ENCODE results near the gene MRPL38.

The MRPL38 gene

GRCh38 chr17:75940727-75941441 lies 36.2 kb upstream of the MRPL38 start, which contains the start of gene FBF1 (continued):
- 0 out of 2 replicates have a peak, but pooled peaks have one; percentile 39 for TF ChIP-seq TSHZ1 (tag by site-specific recombination; IDR thresholded peaks at IDR 0.05; ENCODE audit: borderline replicate concordance)
- peak; percentile 94 for TF ChIP-seq GLIS2 (tag by site-specific recombination; IDR thresholded peaks at IDR 0.05)
- TF ChIP-seq ZNF169 (tag by site-specific recombination; IDR thresholded peaks at IDR 0.05) = no peak
- peak; percentile 9; the same call in 1 of the 2 replicates for TF ChIP-seq PRDM2 (tag by site-specific recombination; IDR thresholded peaks at IDR 0.05; ENCODE audit: borderline replicate concordance)
- TF ChIP-seq ZNF513 (tag by site-specific recombination; IDR thresholded peaks at IDR 0.05) = no peak
- TF ChIP-seq ZNF785 (tag by site-specific recombination; IDR thresholded peaks at IDR 0.05) = no peak
- TF ChIP-seq ZNF837 (tag by site-specific recombination; IDR thresholded peaks at IDR 0.05) = no peak
- peak; percentile 77 for TF ChIP-seq SP2 (tag by site-specific recombination; IDR thresholded peaks at IDR 0.05)
- no peak for TF ChIP-seq FEZF1 (tag by site-specific recombination; IDR thresholded peaks at IDR 0.05)
- 0 out of 2 replicates have a peak, but pooled peaks have one; percentile 47 for TF ChIP-seq ZNF645 (tag by site-specific recombination; IDR thresholded peaks at IDR 0.05)
- TF ChIP-seq MYNN (tag by site-specific recombination; IDR thresholded peaks at IDR 0.05; ENCODE audit: borderline replicate concordance) = peak; percentile 81
- no peak for TF ChIP-seq BCL6B (tag by site-specific recombination; IDR thresholded peaks at IDR 0.05)
- peak; percentile 91; the same call in 1 of the 2 replicates for TF ChIP-seq ZNF2 (tag by site-specific recombination; IDR thresholded peaks at IDR 0.05)
- peak; percentile 39; the same call in 1 of the 2 replicates for TF ChIP-seq ZNF692 (tag by site-specific recombination; IDR thresholded peaks at IDR 0.05)
- TF ChIP-seq ZBTB7A (tag by site-specific recombination; IDR thresholded peaks at IDR 0.05; ENCODE audit: low read depth) = peak; percentile 88; the same call in 1 of the 2 replicates
- TF ChIP-seq REPIN1 (tag by site-specific recombination; IDR thresholded peaks at IDR 0.05; ENCODE audit: low read depth) = 0 out of 2 replicates have a peak, but pooled peaks have one; percentile 27
- peak; percentile 96 for TF ChIP-seq ZBTB48 (tag by site-specific recombination; IDR thresholded peaks at IDR 0.05)
- TF ChIP-seq KLF1 (tag by site-specific recombination; IDR thresholded peaks at IDR 0.05) = peak; percentile 21
- TF ChIP-seq ZFP69B (tag by site-specific recombination; IDR thresholded peaks at IDR 0.05) = 0 out of 2 replicates have a peak, but pooled peaks have one; percentile 22
- TF ChIP-seq ZNF155 (tag by site-specific recombination; IDR thresholded peaks at IDR 0.05) = no peak
- peak; percentile 85; the same call in 1 of the 2 replicates for TF ChIP-seq ZFP37 (tag by site-specific recombination; IDR thresholded peaks at IDR 0.05)
- no peak for TF ChIP-seq ZNF664 (tag by site-specific recombination; IDR thresholded peaks at IDR 0.05)
